IMR-90 (cell line): ENCODE results near the gene CCDC63. TPM values are rescaled to one million over a fixed set of nuclear protein-coding genes. Genes with fewer than 3 reads are reported as not detected.

ENCODE experiments used
- ATAC-seq: fragments of 200-7000 bp; cut with Tn5 transposase; 2 replicates; pipeline ENCODE4 v1.9.1; 2020; ENCODE audit warnings: low read depth, mild to moderate bottlenecking, moderate library complexity
- BruUV-seq: library from RNA; stranded (reverse); fragments of 400-500 nt; replicated peaks from 2 replicates; lab custom pipeline; 2021; lab: Mats Ljungman, UMichigan
- CTCF ChIA-PET: fragments of 300-600 bp; formaldehyde crosslinking; extraction: SDS; loops from one replicate; lab custom pipeline; 2021; ENCODE audit warnings: antibody characterized with exemption; lab: Yijun Ruan, JAX
- POLR2A ChIA-PET: fragments of 300-600 bp; sonication (Branson Sonifier 250); formaldehyde crosslinking; loops from one replicate; lab custom pipeline; 2022; ENCODE audit warnings: antibody characterized with exemption; ENCODE audit not compliant: unreplicated experiment; lab: Charles Lee
- DNase-seq: peaks from one replicate; pipeline ENCODE4 v3.0.0; 2013
- H2AFZ ChIP-seq: replicated peaks from 2 replicates; pipeline ENCODE3; 2013; ENCODE audit warnings: low read length, mild to moderate bottlenecking; ENCODE audit not compliant: poor library complexity
- H2AK5ac ChIP-seq: 2 replicates; pipeline ENCODE4 v1.6.1; 2013; ENCODE audit warnings: low read depth, low read length, inconsistent platforms
- H2AK9ac ChIP-seq: replicated peaks from 2 replicates; pipeline ENCODE3; 2013; ENCODE audit warnings: mild to moderate bottlenecking, low read depth, low read length, moderate library complexity; ENCODE audit not compliant: poor library complexity
- H2BK120ac ChIP-seq: 2 replicates; pipeline ENCODE4 v1.6.1; 2013; ENCODE audit warnings: low read depth, low read length, inconsistent platforms
- H2BK15ac ChIP-seq: 3 replicates; pipeline ENCODE4 v1.6.1; 2013; ENCODE audit warnings: low read depth, low read length, inconsistent platforms
- H2BK20ac ChIP-seq: 2 replicates; pipeline ENCODE4 v1.6.1; 2013; ENCODE audit warnings: low read depth, mild to moderate bottlenecking, inconsistent platforms, low read length, moderate library complexity
- H2BK5ac ChIP-seq: 2 replicates; pipeline ENCODE4 v1.6.1; 2013; ENCODE audit warnings: mild to moderate bottlenecking, low read depth, low read length, inconsistent platforms; ENCODE audit not compliant: poor library complexity, severe bottlenecking
- H3K14ac ChIP-seq: replicated peaks from 2 replicates; pipeline ENCODE4 v1.6.1; 2013; ENCODE audit warnings: low read depth, low read length, inconsistent platforms
- H3K18ac ChIP-seq: 2 replicates; pipeline ENCODE4 v1.6.1; 2013; ENCODE audit warnings: low read depth, low read length, control low read depth
- H3K23ac ChIP-seq: 2 replicates; pipeline ENCODE4 v1.6.1; 2013; ENCODE audit warnings: low read depth, low read length, inconsistent platforms
- H3K27ac ChIP-seq: 2 replicates; pipeline ENCODE4 v1.5.1; 2013; ENCODE audit warnings: mild to moderate bottlenecking, control low read depth, low read length; ENCODE audit not compliant: insufficient read depth
- H3K27me3 ChIP-seq: 2 replicates; pipeline ENCODE4 v1.6.1; 2013; ENCODE audit warnings: low read length; ENCODE audit not compliant: control insufficient read depth, insufficient read depth
- H3K36me3 ChIP-seq: 2 replicates; pipeline ENCODE4 v1.6.1; 2013; ENCODE audit warnings: low read length, mixed read lengths; ENCODE audit not compliant: control insufficient read depth, insufficient read depth
- H3K4ac ChIP-seq: 2 replicates; pipeline ENCODE4 v1.6.1; 2013; ENCODE audit warnings: low read depth, low read length, inconsistent platforms
- H3K4me1 ChIP-seq: 2 replicates; pipeline ENCODE4 v1.6.1; 2013; ENCODE audit warnings: low read length, mixed read lengths; ENCODE audit not compliant: control insufficient read depth, insufficient read depth
- H3K4me2 ChIP-seq: 2 replicates; pipeline ENCODE4 v1.6.1; 2013; ENCODE audit warnings: low read depth, mild to moderate bottlenecking, control low read depth, low read length, moderate library complexity
- H3K4me3 ChIP-seq: 2 replicates; pipeline ENCODE4 v1.5.1; 2013; ENCODE audit warnings: low read depth, mild to moderate bottlenecking, control low read depth, low read length, moderate library complexity; ENCODE audit not compliant: insufficient read depth
- H3K56ac ChIP-seq: 2 replicates; pipeline ENCODE4 v1.6.1; 2013; ENCODE audit warnings: low read length, inconsistent platforms; ENCODE audit not compliant: insufficient read depth; ENCODE audit errors: extremely low read depth
- H3K79me1 ChIP-seq, 2 experiments: 2 replicates each; pipeline ENCODE4 v1.6.1; 2013; ENCODE audit warnings: low read length in 2 of 2, inconsistent platforms in 1 of 2, low read depth in 1 of 2
- H3K9ac ChIP-seq: 2 replicates; pipeline ENCODE4 v1.6.1; 2013; ENCODE audit warnings: low read depth, low read length, control low read depth
- H3K9me1 ChIP-seq: 2 replicates; pipeline ENCODE4 v1.6.1; 2013; ENCODE audit warnings: low read length, inconsistent platforms; ENCODE audit not compliant: insufficient read depth
- H3K9me3 ChIP-seq: 2 replicates; pipeline ENCODE4 v1.6.1; 2013; ENCODE audit warnings: low read length; ENCODE audit not compliant: control insufficient read depth, insufficient read depth
- H4K20me1 ChIP-seq: 2 replicates; pipeline ENCODE4 v1.6.1; 2013; ENCODE audit warnings: low read length, inconsistent platforms; ENCODE audit not compliant: insufficient read depth
- H4K5ac ChIP-seq: 2 replicates; pipeline ENCODE4 v1.6.1; 2013; ENCODE audit warnings: mild to moderate bottlenecking, low read depth, low read length, control low read depth
- H4K8ac ChIP-seq, 2 experiments: 2 replicates each; pipeline ENCODE4 v1.6.1; 2013; ENCODE audit warnings: low read depth in 2 of 2, low read length in 2 of 2, control low read depth in 1 of 2, inconsistent platforms in 1 of 2
- H4K91ac ChIP-seq: 2 replicates; pipeline ENCODE4 v1.6.1; 2013; ENCODE audit warnings: low read depth, low read length, inconsistent platforms; ENCODE audit not compliant: insufficient read depth
- MAZ ChIP-seq: IDR thresholded peaks from 2 replicates; pipeline ENCODE4 v1.6.1; 2012; ENCODE audit warnings: low read depth, mild to moderate bottlenecking, low read length, improper control_type of control experiment, moderate library complexity, borderline replicate concordance
- POLR2A ChIP-seq: IDR thresholded peaks from 2 replicates; pipeline ENCODE4 v1.6.1; 2012; ENCODE audit warnings: mild to moderate bottlenecking, low read depth, low read length
- RAD21 ChIP-seq: IDR thresholded peaks from 2 replicates; pipeline ENCODE4 v1.6.1; 2012; ENCODE audit warnings: low read length, improper control_type of control experiment
- RCOR1 ChIP-seq: IDR thresholded peaks from 2 replicates; pipeline ENCODE4 v1.6.1; 2012; ENCODE audit warnings: mild to moderate bottlenecking, low read length, improper control_type of control experiment; ENCODE audit not compliant: insufficient replicate concordance
- SMC3 ChIP-seq: fragments of 150-350 bp; IDR thresholded peaks from 2 replicates; pipeline ENCODE4 v1.6.1; 2016; ENCODE audit warnings: low read depth, mild to moderate bottlenecking, antibody characterized with exemption, low read length, moderate library complexity
- WGBS, 2 experiments: methylation state at CpG; one replicate each; pipeline versions ENCODE4 v1.1.5 to v1.1.7; 2013; ENCODE audit warnings: missing lambda C conversion rate in 2 of 2; ENCODE audit not compliant: insufficient read length in 1 of 2; ENCODE audit errors: extremely low coverage in 2 of 2; 5-methylcytosine and 5-hydroxymethylcytosine counted together
- dilution Hi-C: fragments of 300-500 bp; cut with HindIII; formaldehyde crosslinking; loops from one replicate; pipeline ENCODE4 v1.14.3; 2018; ENCODE audit warnings: low sequenced_read_pairs; ENCODE audit not compliant: unreplicated experiment
- in situ Hi-C: fragments of 300-500 bp; cut with MboI; formaldehyde crosslinking; loops from 3 replicates; pipeline ENCODE4 v1.14.3; 2019; ENCODE audit warnings: low sequenced_read_pairs, inconsistent platforms, mixed read lengths
- intact Hi-C: fragments of 100-400 bp; cut with micrococcal nuclease; formaldehyde crosslinking; loops from 2 replicates; pipeline ENCODE4 v1.10.0; 2022
- polyA plus RNA-seq, 3 experiments: library from polyadenylated mRNA; depleted of rRNA; stranded (reverse); fragments of >200 nt; gene quantifications; 2 replicates each; pipeline ENCODE4 v1.2.3, GENCODE V29; 2012; ENCODE audit warnings: low replicate concordance in 1 of 3
- total RNA-seq: library from RNA; depleted of rRNA; stranded (reverse); fragments of >200 nt; gene quantifications from 2 replicates; pipeline ENCODE4 v1.2.3, GENCODE V29; 2012
- TF ChIP-seq, protein P1 (sequence below): conservative IDR thresholded peaks from 2 replicates; pipeline ENCODE4 v1.5.1; 2012; ENCODE audit warnings: mild to moderate bottlenecking, low read depth, low read length, improper control_type of control experiment

Gene CCDC63
- total and polyA plus RNA-seq, 2 of the 4 experiments (the other 2 are of a cell fraction), result not detected

DNA sequence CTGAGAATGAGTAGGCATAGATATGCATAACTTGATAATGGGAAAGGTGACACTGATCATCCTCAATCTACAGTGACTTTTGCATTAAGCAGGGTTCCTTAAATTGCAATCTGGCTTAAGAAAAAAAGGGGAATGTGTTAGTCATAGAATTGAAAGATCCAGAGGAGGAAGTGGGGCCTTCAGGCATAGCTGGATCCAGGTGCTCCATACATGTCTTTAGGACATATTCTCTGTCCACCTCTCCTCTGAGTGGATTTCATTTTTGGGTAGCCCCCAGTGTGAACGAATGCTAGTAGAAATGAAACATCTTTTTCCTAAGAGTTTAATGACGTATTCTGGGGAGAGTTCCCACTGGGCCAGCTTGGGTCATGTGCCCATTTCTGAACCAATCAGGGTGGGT lies 27.6 kb downstream of the CCDC63 start:
- Histone ChIP-seq H2AFZ (no peak overlapping the region), H2AK9ac (no peak overlapping the region), H3K14ac (no peak overlapping the region), H4K20me1 (no peaks in the 10 kb centered on the region), H3K4me1 (no peaks in the 10 kb centered on the region), H2BK5ac (no peak overlapping the region), H3K4me2 (no peak overlapping the region), H3K79me1 (no peaks in the 10 kb centered on the region), H2BK20ac (no peak overlapping the region), H3K9ac (no peak overlapping the region), H3K9me3 (no peaks in the 10 kb centered on the region), H3K4me3 (no peak overlapping the region), H3K18ac (no peak overlapping the region), H3K23ac (no peak overlapping the region), H4K91ac (no peak overlapping the region), H2BK120ac (no peak overlapping the region), H3K36me3 (no peaks in the 10 kb centered on the region), H3K27ac (no peak overlapping the region), H4K8ac (no peak overlapping the region), H2BK15ac (no peak overlapping the region), H3K9me1 (no peaks in the 10 kb centered on the region), H3K4ac (no peak overlapping the region), H3K56ac (no peak overlapping the region), H3K27me3 (no peaks in the 10 kb centered on the region), H4K5ac (no peak overlapping the region), H2AK5ac (no peak overlapping the region)
- ChIA-PET POLR2A (no interaction called here), CTCF (interaction anchor here (0.6 kb wide), 1 partner anchor 13 kb away, joined by 3 read pairs; no protein-coding TSS in a partner anchor)
- dilution Hi-C loops, result no loop called here
- WGBS, 2 experiments, result 80% methylated on average over 1 of the region's 2 CpGs; no CpG with 5 or more reads in 1 of the 2 experiments
- no peak for ATAC-seq
- in situ Hi-C loops, result no loop called here
- TF ChIP-seq RAD21 (no peak), SMC3 (no peak), MAZ (no peak), POLR2A (no peak), RCOR1 (no peak)
- TF ChIP-seq, protein P1, sequence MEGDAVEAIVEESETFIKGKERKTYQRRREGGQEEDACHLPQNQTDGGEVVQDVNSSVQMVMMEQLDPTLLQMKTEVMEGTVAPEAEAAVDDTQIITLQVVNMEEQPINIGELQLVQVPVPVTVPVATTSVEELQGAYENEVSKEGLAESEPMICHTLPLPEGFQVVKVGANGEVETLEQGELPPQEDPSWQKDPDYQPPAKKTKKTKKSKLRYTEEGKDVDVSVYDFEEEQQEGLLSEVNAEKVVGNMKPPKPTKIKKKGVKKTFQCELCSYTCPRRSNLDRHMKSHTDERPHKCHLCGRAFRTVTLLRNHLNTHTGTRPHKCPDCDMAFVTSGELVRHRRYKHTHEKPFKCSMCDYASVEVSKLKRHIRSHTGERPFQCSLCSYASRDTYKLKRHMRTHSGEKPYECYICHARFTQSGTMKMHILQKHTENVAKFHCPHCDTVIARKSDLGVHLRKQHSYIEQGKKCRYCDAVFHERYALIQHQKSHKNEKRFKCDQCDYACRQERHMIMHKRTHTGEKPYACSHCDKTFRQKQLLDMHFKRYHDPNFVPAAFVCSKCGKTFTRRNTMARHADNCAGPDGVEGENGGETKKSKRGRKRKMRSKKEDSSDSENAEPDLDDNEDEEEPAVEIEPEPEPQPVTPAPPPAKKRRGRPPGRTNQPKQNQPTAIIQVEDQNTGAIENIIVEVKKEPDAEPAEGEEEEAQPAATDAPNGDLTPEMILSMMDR, result no peak
- no TSS peak for BruUV-seq
- intact Hi-C loops, result no loop called here
- DNase-seq, result no peak
